K562 (cell line): Measurements from ENCODE around the gene SCTR. TPM values are rescaled to one million over a fixed set of nuclear protein-coding genes. Genes with fewer than 3 reads are reported as not detected.

Source experiments
- ATAC-seq: fragments of 200-7000 bp; cut with Tn5 transposase; 3 replicates; pipeline ENCODE4 v1.9.1; 2020; ENCODE audit warnings: moderate library complexity
- BruUV-seq: library from RNA; stranded (reverse); fragments of 400-500 nt; replicated peaks from 2 replicates; lab custom pipeline; 2021; lab: Mats Ljungman, UMichigan
- CTCF ChIA-PET: fragments of 300-600 bp; formaldehyde crosslinking; extraction: SDS; loops from one replicate; lab custom pipeline; 2021; ENCODE audit warnings: low intra/inter-chr PET ratio; lab: Yijun Ruan, JAX
- POLR2A ChIA-PET: fragments of 300-600, 350-650 bp; sonication (Branson Sonifier 250); formaldehyde crosslinking; extraction: SDS; loops from one replicate; lab custom pipeline; 2021; ENCODE audit warnings: antibody characterized with exemption, inconsistent platforms; lab: Yijun Ruan, JAX
- DNase-seq, 4 experiments: peaks; one replicate each; pipeline versions ENCODE4 v3.0.0 to v3.0.0-alpha.2; 2011 to 2018; ENCODE audit warnings: low spot score in 3 of 4, mixed read lengths in 3 of 4; ENCODE audit errors: extremely low read depth in 1 of 4
- FAIRE-seq: peaks from 2 replicates; lab custom pipeline; 2011; peaks lifted over from hg19 to GRCh38; lab: Jason Lieb, UNC
- H2AFZ ChIP-seq: 2 replicates; pipeline ENCODE4 v1.6.0; 2011; ENCODE audit warnings: low read depth, low read length, control low read depth, inconsistent platforms
- H3K27ac ChIP-seq: fragments of 200-600 bp; 3 replicates; pipeline ENCODE4 v1.8.0; 2011; ENCODE audit warnings: low read depth, mild to moderate bottlenecking, control low read depth, inconsistent platforms, low read length, moderate library complexity, mixed read lengths; ENCODE audit errors: extremely low read depth
- H3K27me3 ChIP-seq, 2 experiments: fragments of 300-600 bp in 1 of 2; 2 replicates in 1 of 2; 3 replicates in 1 of 2; pipeline versions ENCODE4 v1.6.0 to v1.8.0; 2011; ENCODE audit warnings: inconsistent platforms in 2 of 2, low read length in 2 of 2, mild to moderate bottlenecking in 1 of 2, mixed read lengths in 1 of 2, moderate library complexity in 1 of 2; ENCODE audit not compliant: control insufficient read depth in 2 of 2, insufficient read depth in 2 of 2
- H3K36me3 ChIP-seq: fragments of 300-600 bp; 3 replicates; pipeline ENCODE4 v1.8.0; 2011; ENCODE audit warnings: mild to moderate bottlenecking, low read length, inconsistent platforms; ENCODE audit not compliant: control insufficient read depth, insufficient read depth
- H3K4me1 ChIP-seq, 2 experiments: fragments of 200-600 bp in 1 of 2; replicated peaks in 1 of 2; 2 replicates in 1 of 2; 3 replicates in 1 of 2; pipeline versions ENCODE4 v1.5.1 to v1.8.0; 2011; ENCODE audit warnings: inconsistent platforms in 2 of 2, low read length in 2 of 2, mild to moderate bottlenecking in 1 of 2, mixed read lengths in 1 of 2, moderate library complexity in 1 of 2; ENCODE audit not compliant: control insufficient read depth in 2 of 2, insufficient read depth in 2 of 2
- H3K4me2 ChIP-seq: 2 replicates; pipeline ENCODE4 v1.6.1; 2011; ENCODE audit warnings: low read length, control low read depth, inconsistent platforms, mixed read lengths; ENCODE audit not compliant: insufficient read depth
- H3K4me3 ChIP-seq: fragments of 200-600 bp; sonication (generic), shearing (Covaris generic); 2 replicates; pipeline ENCODE4 v1.5.1; 2016; ENCODE audit warnings: control low read depth, inconsistent platforms
- H3K79me2 ChIP-seq: fragments of 200-600 bp; 3 replicates; pipeline ENCODE4 v1.8.0; 2011; ENCODE audit warnings: low read length, inconsistent platforms; ENCODE audit not compliant: control insufficient read depth, insufficient read depth
- H3K9ac ChIP-seq, 2 experiments: 2 replicates each; pipeline versions ENCODE4 v1.6.0 to v1.6.1; 2011; ENCODE audit warnings: low read depth in 2 of 2, low read length in 2 of 2, control low read depth in 1 of 2, inconsistent platforms in 1 of 2, mild to moderate bottlenecking in 1 of 2, mixed read lengths in 1 of 2; ENCODE audit not compliant: insufficient read depth in 1 of 2
- H3K9me1 ChIP-seq: one replicate; pipeline ENCODE4 v1.6.0; 2011; ENCODE audit warnings: inconsistent platforms, mild to moderate bottlenecking, low read length, moderate library complexity; ENCODE audit not compliant: control insufficient read depth, insufficient read depth
- H3K9me3 ChIP-seq: replicated peaks from 2 replicates; pipeline ENCODE4 v1.5.1; 2011; ENCODE audit warnings: low read depth, low read length, inconsistent platforms; ENCODE audit not compliant: control insufficient read depth, insufficient read depth
- H4K20me1 ChIP-seq: replicated peaks from 2 replicates; pipeline ENCODE4 v1.6.1; 2011; ENCODE audit warnings: low read length, inconsistent platforms, mixed read lengths; ENCODE audit not compliant: control insufficient read depth, insufficient read depth
- FIP1L1 ChIP-seq: fragments of 200-400 bp; formaldehyde crosslinking; IDR thresholded peaks from 2 replicates; pipeline ENCODE4 v1.6.1; 2018; ENCODE audit warnings: mild to moderate bottlenecking, low read depth, low read length; ENCODE audit not compliant: poor library complexity, severe bottlenecking
- MTA3 ChIP-seq: fragments of 450-650 bp; formaldehyde crosslinking; IDR thresholded peaks from 2 replicates; pipeline ENCODE4 v1.6.1; 2017; ENCODE audit warnings: mild to moderate bottlenecking, borderline replicate concordance
- MXD1 ChIP-seq: fragments of 250-450 bp; sonication (Bioruptor Pico); IDR thresholded peaks from 2 replicates; pipeline ENCODE4 v1.8.0; 2021; ENCODE audit warnings: borderline replicate concordance, mild to moderate bottlenecking, moderate library complexity; ENCODE audit not compliant: poor library complexity, severe bottlenecking
- OTX1 ChIP-seq: fragments of 450-650 bp; formaldehyde crosslinking; IDR thresholded peaks from 2 replicates; pipeline ENCODE4 v1.4.0; 2022; ENCODE audit warnings: mild to moderate bottlenecking
- PRMT5 ChIP-seq: sonication (generic); formaldehyde crosslinking; IDR thresholded peaks from 2 replicates; pipeline ENCODE4 v1.5.0; 2020; ENCODE audit warnings: missing genetic modification reagents
- RHOXF2B ChIP-seq: fragments of 250-450 bp; sonication (Bioruptor Pico); conservative IDR thresholded peaks from 2 replicates; pipeline ENCODE4 v1.5.1; 2021
- SMARCA5 ChIP-seq: fragments of 450-650 bp; IDR thresholded peaks from 2 replicates; pipeline ENCODE4 v1.6.1; 2016
- SMARCB1 ChIP-seq: IDR thresholded peaks from 2 replicates; pipeline ENCODE4 v1.6.1; 2011; ENCODE audit warnings: improper control_type of control experiment, low read depth; ENCODE audit not compliant: insufficient read length
- SRF ChIP-seq, 2 experiments: fragments of 250-450, 450-650 bp in 1 of 2; sonication (Bioruptor Pico) in 1 of 2; sonication (generic) in 1 of 2; formaldehyde crosslinking; IDR thresholded peaks; 2 replicates each; pipeline versions ENCODE4 v1.5.0 to v1.5.1; 2020 to 2022; ENCODE audit warnings: mild to moderate bottlenecking in 1 of 2, missing genetic modification reagents in 1 of 2
- WGBS: fragments of 100-300 bp; shearing (Covaris generic); methylation state at CpG from one replicate; pipeline ENCODE4 v1.1.6; 2016; ENCODE audit warnings: low coverage, mixed read lengths; ENCODE audit not compliant: insufficient coverage; ENCODE audit errors: missing lambda C conversion rate; 5-methylcytosine and 5-hydroxymethylcytosine counted together
- in situ Hi-C: fragments of 300-500 bp; cut with MboI; formaldehyde crosslinking; loops from 4 replicates; pipeline ENCODE4 v1.15.0; 2018; ENCODE audit warnings: inconsistent platforms, mixed read lengths
- intact Hi-C: fragments of 100-400 bp; cut with micrococcal nuclease; formaldehyde crosslinking; loops from 2 replicates; pipeline ENCODE4 v1.14.2; 2022
- polyA plus RNA-seq, 8 experiments: library from polyadenylated mRNA; depleted of rRNA in 4 of 8; stranded (reverse) in 5 of 8; unstranded in 3 of 8; fragments of >200 nt; fragmentation: Nextera tagmentation in 2 of 8; fragmentation: Illumina TruSeq in 1 of 8; extraction: Ambion mirVana in 2 of 8; extraction: Trizol in 1 of 8; gene quantifications; 2 replicates each; pipeline versions ENCODE4 v1.2.1 to v1.2.3, GENCODE V29; 2011 to 2014; ENCODE audit warnings: inconsistent platforms in 1 of 8, missing spikeins in 1 of 8
- total RNA-seq, 7 experiments: library from RNA; depleted of rRNA in 6 of 7; stranded (reverse); fragments of >200 nt in 6 of 7; fragmentation: Illumina TruSeq in 2 of 7; extraction: Trizol in 2 of 7; gene quantifications; 2 replicates each; pipeline versions ENCODE4 v1.2.1 to v1.2.3, GENCODE V29; 2011 to 2021; ENCODE audit warnings: low replicate concordance in 1 of 7
- TF ChIP-seq, protein P1 (sequence below): sonication (generic); formaldehyde crosslinking; IDR thresholded peaks from 2 replicates; pipeline ENCODE4 v1.8.1; 2023; ENCODE audit warnings: mild to moderate bottlenecking, missing genetic modification reagents

The SCTR gene
- total and polyA plus RNA-seq, 9 of the 15 experiments (the other 6 are each of a cell fraction or from before 2014, with no cell fraction given), result not detected

- TF ChIP-seq RHOXF2B (CRISPR knock-in tag) (no peak), MTA3 (no peak), FIP1L1 (no peak), PRMT5 (CRISPR knock-in tag) (no peak), SMARCB1 (no peak), MXD1 (CRISPR knock-in tag) (no peak), SMARCA5 (no peak), OTX1 (no peak)
- TF ChIP-seq, protein P1, sequence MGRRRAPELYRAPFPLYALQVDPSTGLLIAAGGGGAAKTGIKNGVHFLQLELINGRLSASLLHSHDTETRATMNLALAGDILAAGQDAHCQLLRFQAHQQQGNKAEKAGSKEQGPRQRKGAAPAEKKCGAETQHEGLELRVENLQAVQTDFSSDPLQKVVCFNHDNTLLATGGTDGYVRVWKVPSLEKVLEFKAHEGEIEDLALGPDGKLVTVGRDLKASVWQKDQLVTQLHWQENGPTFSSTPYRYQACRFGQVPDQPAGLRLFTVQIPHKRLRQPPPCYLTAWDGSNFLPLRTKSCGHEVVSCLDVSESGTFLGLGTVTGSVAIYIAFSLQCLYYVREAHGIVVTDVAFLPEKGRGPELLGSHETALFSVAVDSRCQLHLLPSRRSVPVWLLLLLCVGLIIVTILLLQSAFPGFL (CRISPR knock-in tag), result no peak
- TF ChIP-seq, all 486 proteins: peak for 0
These were observed 106.4 kb downstream of the SCTR start (continued) for GRCh38 chr2:119417908-119418307.

DNA sequence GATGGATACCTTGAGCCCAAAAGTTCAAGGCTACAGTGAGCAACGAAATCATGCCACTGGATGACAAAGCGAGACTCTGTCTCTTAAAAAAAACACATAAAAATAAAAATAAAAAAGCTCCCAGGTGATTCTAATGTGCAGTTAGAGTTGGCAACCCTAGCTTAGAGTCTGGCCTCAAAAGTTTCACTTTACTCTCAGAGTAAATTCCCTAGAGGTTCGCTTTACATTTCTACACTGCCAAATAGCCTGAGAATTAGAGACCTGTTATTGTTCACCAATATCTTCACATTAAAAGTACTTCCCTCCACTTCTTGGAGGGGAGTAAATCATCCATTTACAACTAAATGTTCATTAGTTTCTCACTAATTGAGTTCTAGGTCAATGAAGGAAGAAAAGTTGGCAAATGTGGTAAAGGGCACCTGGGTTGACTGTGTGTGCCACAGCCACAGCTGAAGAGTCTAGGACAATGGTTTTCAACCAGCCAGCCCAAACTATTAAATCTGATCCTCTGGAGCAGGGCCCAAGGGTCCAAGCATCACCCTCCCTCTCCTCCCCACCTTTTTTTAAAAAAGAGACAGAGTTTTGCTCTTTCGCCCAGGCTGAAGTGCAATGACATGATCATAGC lies 107.9 kb downstream of the SCTR start:
- no peaks in the 10 kb centered on the region for H3K79me2 ChIP-seq
- no peak overlapping the region for H3K27ac ChIP-seq
- H3K9me1 ChIP-seq, result no peaks in the 10 kb centered on the region
- in situ Hi-C loops (no loop called here), intact Hi-C loops (no loop called here)
- no peaks in the 10 kb centered on the region for H3K9me3 ChIP-seq
- FAIRE-seq (no peak), ATAC-seq (no peak), DNase-seq (no peak)
- no peak overlapping the region for H3K4me2 ChIP-seq
- H3K4me3 ChIP-seq, result no peak overlapping the region
- ChIA-PET CTCF (no interaction called here), POLR2A (interaction anchor here (0.6 to 1.4 kb wide), 4 partner anchors 14 to 1515 kb away, joined by 3 to 5 read pairs (median 4); no protein-coding TSS in a partner anchor)
- 3% methylated on average over 4 of the region's 4 CpGs for WGBS
- H2AFZ ChIP-seq, result no peak overlapping the region
- H3K9ac ChIP-seq, result no peak overlapping the region
- H3K36me3 ChIP-seq, result no peaks in the 10 kb centered on the region
- no peaks in the 10 kb centered on the region for H3K4me1 ChIP-seq
- peaks cover 4 to 16% of the 10 kb centered on the region in 2 experiments; a peak in 3 of 5 replicates for H3K27me3 ChIP-seq
- no TSS peak for BruUV-seq
- no peaks in the 10 kb centered on the region for H4K20me1 ChIP-seq
- no peak for TF ChIP-seq SRF (CRISPR knock-in tag; IDR thresholded peaks at IDR 0.05)
